Lung (tissue), 12 donors: ENCODE data around the gene SND1. TPM values are rescaled to one million over a fixed set of nuclear protein-coding genes. Genes with fewer than 3 reads are reported as not detected.

ENCODE experiments used
- ATAC-seq: fragments of 200-7000 bp; cut with Tn5 transposase; one replicate; pipeline ENCODE4 v1.9.1; 2020; ENCODE audit warnings: moderate number of reproducible peaks; ENCODE audit not compliant: insufficient read depth, low FRiP score
- DNase-seq, 3 donors: peaks; one replicate each; pipeline ENCODE4 v3.0.0-alpha.2; 2013 to 2017
- H3K27ac ChIP-seq, 2 donors: one replicate each; pipeline ENCODE4 v1.5.1; 2013; ENCODE audit warnings: mild to moderate bottlenecking in 2 of 2, moderate library complexity in 2 of 2, control low read depth in 1 of 2, inconsistent platforms in 1 of 2, low read depth in 1 of 2, low read length in 1 of 2
- H3K27me3 ChIP-seq, 3 donors: one replicate each; pipeline ENCODE4 v1.5.1; 2013; ENCODE audit warnings: low read length in 2 of 3; ENCODE audit not compliant: control insufficient read depth in 3 of 3, insufficient read depth in 3 of 3
- H3K36me3 ChIP-seq, 4 donors: one replicate each; pipeline ENCODE4 v1.5.1; 2013; ENCODE audit warnings: low read length in 4 of 4, mild to moderate bottlenecking in 1 of 4, moderate library complexity in 1 of 4; ENCODE audit not compliant: control insufficient read depth in 4 of 4, insufficient read depth in 4 of 4
- H3K4me1 ChIP-seq, 5 donors: one replicate each; pipeline ENCODE4 v1.5.1; 2013; ENCODE audit warnings: low read length in 5 of 5, mild to moderate bottlenecking in 2 of 5, moderate library complexity in 1 of 5; ENCODE audit not compliant: control insufficient read depth in 5 of 5, insufficient read depth in 5 of 5
- H3K4me3 ChIP-seq: one replicate; pipeline ENCODE4 v1.5.1; 2013; ENCODE audit warnings: mild to moderate bottlenecking, control low read depth, moderate library complexity
- H3K9ac ChIP-seq, 2 donors: one replicate each; pipeline ENCODE4 v1.5.1; 2013; ENCODE audit warnings: low read length in 2 of 2, control low read depth in 1 of 2; ENCODE audit not compliant: insufficient read depth in 1 of 2
- H3K9me3 ChIP-seq, 4 donors: one replicate each; pipeline ENCODE4 v1.5.1; 2013; ENCODE audit warnings: low read length in 3 of 4, mild to moderate bottlenecking in 1 of 4, moderate library complexity in 1 of 4; ENCODE audit not compliant: control insufficient read depth in 4 of 4, insufficient read depth in 3 of 4
- WGBS, 2 donors: extraction: QIAGEN DNeasy Blood & Tissue Kit; methylation state at CpG; one replicate each; pipeline ENCODE4 v1.1.7; 2013; 5-methylcytosine and 5-hydroxymethylcytosine counted together
- polyA plus RNA-seq, 2 donors: library from polyadenylated mRNA; stranded (reverse); fragments of 200-250 nt; gene quantifications; one replicate each; pipeline ENCODE4 v1.2.1, GENCODE V29; 2013
- total RNA-seq, 2 donors: library from RNA; depleted of rRNA in 1 of 2; stranded (reverse); fragments of >200 nt in 1 of 2; gene quantifications; one replicate each; pipeline ENCODE4 v1.2.1, GENCODE V29; 2014 to 2021
- TF ChIP-seq, protein P1 (sequence below): IDR thresholded peaks from 2 replicates; pipeline ENCODE4 v1.5.1; 2012; ENCODE audit warnings: mild to moderate bottlenecking; ENCODE audit errors: control extremely low read depth, extremely low read depth
- donor health status: control.
- donor health status: control.
- donor health status: Bipolar disorder and iron deficiency.
- donor health status: healthy.
- donor health status: DM: yes; HTN: yes; CAD: no.

SND1 gene
- total and polyA plus RNA-seq, 4 donors = 94.5 to 210 (median 137) TPM

GRCh38 chr7:127905491-127906330 is 253.7 kb downstream of the SND1 start:
- peaks cover 0 to 3% (median 0%) of the 10 kb centered on the region in 4 donors for H3K36me3 ChIP-seq
- no peaks in the 10 kb centered on the region for H3K27me3 ChIP-seq
- H3K9me3 ChIP-seq = no peaks in the 10 kb centered on the region
- H3K9ac ChIP-seq = no peak overlapping the region
- DNase-seq = no peak
- H3K4me3 ChIP-seq = no peak overlapping the region
- ATAC-seq = no peak
- peaks cover 0 to 19% (median 13%) of the 10 kb centered on the region in 5 donors for H3K4me1 ChIP-seq
- WGBS, 2 donors = 91 to 92% methylated on average over 2 of the region's 2 CpGs
- H3K27ac ChIP-seq = no peak overlapping the region
- TF ChIP-seq, protein P1, sequence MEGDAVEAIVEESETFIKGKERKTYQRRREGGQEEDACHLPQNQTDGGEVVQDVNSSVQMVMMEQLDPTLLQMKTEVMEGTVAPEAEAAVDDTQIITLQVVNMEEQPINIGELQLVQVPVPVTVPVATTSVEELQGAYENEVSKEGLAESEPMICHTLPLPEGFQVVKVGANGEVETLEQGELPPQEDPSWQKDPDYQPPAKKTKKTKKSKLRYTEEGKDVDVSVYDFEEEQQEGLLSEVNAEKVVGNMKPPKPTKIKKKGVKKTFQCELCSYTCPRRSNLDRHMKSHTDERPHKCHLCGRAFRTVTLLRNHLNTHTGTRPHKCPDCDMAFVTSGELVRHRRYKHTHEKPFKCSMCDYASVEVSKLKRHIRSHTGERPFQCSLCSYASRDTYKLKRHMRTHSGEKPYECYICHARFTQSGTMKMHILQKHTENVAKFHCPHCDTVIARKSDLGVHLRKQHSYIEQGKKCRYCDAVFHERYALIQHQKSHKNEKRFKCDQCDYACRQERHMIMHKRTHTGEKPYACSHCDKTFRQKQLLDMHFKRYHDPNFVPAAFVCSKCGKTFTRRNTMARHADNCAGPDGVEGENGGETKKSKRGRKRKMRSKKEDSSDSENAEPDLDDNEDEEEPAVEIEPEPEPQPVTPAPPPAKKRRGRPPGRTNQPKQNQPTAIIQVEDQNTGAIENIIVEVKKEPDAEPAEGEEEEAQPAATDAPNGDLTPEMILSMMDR = no peak

DNA sequence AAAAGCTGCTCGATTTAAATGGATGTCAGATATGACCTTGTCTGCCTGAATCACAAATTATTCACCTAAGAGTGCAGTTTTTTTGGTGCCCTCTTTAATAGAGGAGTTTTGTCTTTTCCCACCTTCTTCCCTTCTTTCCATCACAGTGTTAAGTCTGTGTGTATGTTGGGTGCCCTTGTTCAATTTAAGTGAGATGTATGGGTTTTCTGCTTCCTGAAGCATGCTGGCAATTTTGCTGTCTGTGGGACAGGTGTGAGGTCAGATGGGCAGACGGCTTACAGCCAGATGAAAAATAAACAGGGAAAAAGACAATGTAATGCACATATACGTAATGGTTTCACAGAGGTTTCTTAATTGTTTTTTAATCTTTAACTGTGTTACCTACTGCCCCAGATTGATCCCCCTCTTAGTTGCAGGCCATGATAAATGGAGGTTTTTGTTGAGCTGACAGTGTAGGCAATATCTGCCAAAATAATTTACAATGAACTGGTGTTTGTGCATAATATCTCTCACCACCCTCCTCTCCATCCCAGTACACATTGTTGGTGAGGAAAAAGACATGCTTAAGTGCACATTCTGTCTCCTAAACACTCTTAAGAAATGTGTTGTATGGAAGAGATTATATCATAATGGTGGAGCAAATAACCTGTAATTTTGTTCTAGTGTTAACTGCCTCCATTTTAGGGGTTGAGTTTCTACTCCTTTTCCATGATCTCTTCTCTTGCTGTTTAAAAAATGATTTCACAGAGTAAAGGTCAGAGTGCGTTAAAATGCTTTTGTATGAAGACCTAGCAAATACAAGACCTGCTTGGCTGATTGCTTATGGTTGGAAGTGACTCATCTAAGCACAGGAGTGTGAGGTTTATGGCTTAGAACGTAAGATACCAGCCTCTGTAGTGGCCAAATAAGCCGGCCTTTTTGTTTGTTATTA is 255.4 kb downstream of the SND1 start:
- Histone ChIP-seq H3K27ac (no peak overlapping the region), H3K9me3 (no peaks in the 10 kb centered on the region), H3K4me1 (peaks cover 0 to 6% (median 2%) of the 10 kb centered on the region in 5 donors), H3K36me3 (peaks cover 0 to 3% (median 0%) of the 10 kb centered on the region in 4 donors), H3K9ac (no peak overlapping the region), H3K4me3 (no peak overlapping the region), H3K27me3 (no peaks in the 10 kb centered on the region)
- WGBS, 2 donors = 90 to 95% methylated on average over 6 of the region's 6 CpGs
- no peak for DNase-seq
- no peak for ATAC-seq
- TF ChIP-seq, protein P1 = no peak

DNA sequence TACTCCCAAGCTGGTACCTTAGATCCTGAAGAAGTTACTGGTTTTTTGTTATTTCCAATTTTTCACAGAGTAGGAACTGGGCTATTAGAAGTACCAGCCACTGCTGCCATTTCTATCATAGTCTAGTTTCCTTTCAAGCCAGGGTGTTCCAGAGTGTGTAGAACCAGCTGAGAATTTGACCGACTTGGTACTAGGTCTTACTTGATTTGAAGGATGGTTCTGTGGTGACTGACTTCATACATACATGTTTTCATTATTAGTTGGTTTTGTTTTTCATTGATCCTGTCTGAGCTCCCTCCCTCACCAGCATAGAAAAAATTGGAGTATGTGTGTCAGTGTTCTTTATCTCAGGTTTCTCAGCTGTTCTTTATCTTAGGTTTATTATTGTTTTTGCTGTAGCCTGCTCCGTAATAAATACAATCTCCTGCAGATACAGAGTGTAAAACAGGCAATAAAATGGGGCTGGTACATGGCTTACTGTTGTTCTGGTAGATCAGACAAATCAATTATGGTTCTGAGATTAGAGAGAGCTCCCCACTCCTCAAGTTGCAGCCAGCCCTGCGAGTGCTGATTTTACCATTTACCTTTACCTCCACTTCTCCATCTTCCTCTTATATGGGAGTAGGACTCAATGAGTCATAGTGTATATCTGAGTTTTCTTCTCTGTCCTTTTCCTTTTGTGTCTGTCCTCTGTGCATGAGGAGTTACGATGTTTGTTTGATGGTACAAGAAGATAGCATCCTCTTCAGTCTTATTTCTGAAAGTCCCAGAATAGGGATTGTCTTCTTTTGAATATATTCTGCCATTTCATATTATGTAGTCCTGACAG is 256.6 kb downstream of the SND1 start:
- H3K4me1 ChIP-seq = peaks cover 0 to 8% (median 5%) of the 10 kb centered on the region in 5 donors
- H3K27ac ChIP-seq = no peak overlapping the region
- no peaks in the 10 kb centered on the region for H3K27me3 ChIP-seq
- TF ChIP-seq, protein P1 = no peak
- no peak overlapping the region for H3K9ac ChIP-seq
- H3K4me3 ChIP-seq = no peak overlapping the region
- H3K9me3 ChIP-seq = no peaks in the 10 kb centered on the region
- ATAC-seq (no peak), DNase-seq (no peak)
- peaks cover 0 to 3% (median 0%) of the 10 kb centered on the region in 4 donors for H3K36me3 ChIP-seq
- 95 to 99% methylated on average over 4 of the region's 4 CpGs for WGBS, 2 donors
